ENCODE data around the gene RNU5B-1. TPM values are rescaled to one million over a fixed set of nuclear protein-coding genes. Genes with fewer than 3 reads are reported as not detected.
A peak's percentile ranks its signal among the peaks of the same experiment; 100 is the strongest.

The RNU5B-1 gene
- total and polyA plus RNA-seq, 10 donors, result 24.2 to 62.3 (median 32.6) TPM; not detected in 6

GRCh38 chr15:65335278-65336055 is 31.0 kb downstream of the RNU5B-1 start:
- peak; percentile 35 for DNase-seq
- intact Hi-C loops (cut with DNase I; ENCODE audit: low total_unique reads), result no loop called here

GRCh38 chr15:65336493-65337435 is 32.3 kb downstream of the RNU5B-1 start:
- H3K36me3 ChIP-seq, result no peaks in the 10 kb centered on the region
- TF ChIP-seq CTCF (IDR thresholded peaks at IDR 0.05 in 8 of 11, conservative IDR thresholded peaks at IDR 0.05 in 3 of 11) (no peak), POLR2A (IDR thresholded peaks at IDR 0.05) (no peak)
- H3K4me3 ChIP-seq, result no peak overlapping the region
- no peaks in the 10 kb centered on the region for H3K9me3 ChIP-seq
- H3K4me1 ChIP-seq, result peaks cover 0 to 9% (median 2%) of the 10 kb centered on the region in 6 donors
- DNase-seq, result peak; percentile 63
- peaks cover 0 to 64% (median 0%) of the 10 kb centered on the region in 7 donors for H3K27me3 ChIP-seq (replicated peaks in 1 of 7)
- WGBS, 5 donors, result 58 to 75% (median 69%) methylated on average over 18 to 21 of the region's 21 CpGs
- intact Hi-C loops (cut with DNase I; ENCODE audit: low total_unique reads), result no loop called here
- no peak overlapping the region for H3K27ac ChIP-seq

More at GRCh38 chr15:65335278-65336055, 31.0 kb downstream of the RNU5B-1 start:
- WGBS, 5 donors, result 88 to 94% (median 89%) methylated on average over 16 to 19 of the region's 19 CpGs
- Histone ChIP-seq H3K36me3 (no peaks in the 10 kb centered on the region), H3K27me3 (replicated peaks in 1 of 7) (peaks cover 0 to 55% (median 0%) of the 10 kb centered on the region in 7 donors), H3K4me1 (peaks cover 0 to 9% (median 2%) of the 10 kb centered on the region in 6 donors), H3K4me3 (no peak overlapping the region), H3K27ac (no peak overlapping the region), H3K9me3 (no peaks in the 10 kb centered on the region)
- TF ChIP-seq POLR2AphosphoS5 (IDR thresholded peaks at IDR 0.05) (no peak), POLR2A (IDR thresholded peaks at IDR 0.05) (no peak), CTCF (IDR thresholded peaks at IDR 0.05 in 8 of 11, conservative IDR thresholded peaks at IDR 0.05 in 3 of 11) (no peak)

- intact Hi-C loops (cut with DNase I; ENCODE audit: low total_unique reads), result no loop called here
- H3K9me3 ChIP-seq, result no peaks in the 10 kb centered on the region
- 77 to 90% (median 81%) methylated on average over 3 to 6 of the region's 6 CpGs for WGBS, 5 donors
- peaks cover 0 to 9% (median 2%) of the 10 kb centered on the region in 6 donors for H3K4me1 ChIP-seq
- peak; percentile 59 for DNase-seq
- no peak overlapping the region for H3K4me3 ChIP-seq
- no peak overlapping the region for H3K27ac ChIP-seq
- H3K27me3 ChIP-seq (replicated peaks in 1 of 7), result peaks cover 0 to 64% (median 0%) of the 10 kb centered on the region in 7 donors
- H3K36me3 ChIP-seq, result no peaks in the 10 kb centered on the region
- TF ChIP-seq CTCF (IDR thresholded peaks at IDR 0.05 in 8 of 11, conservative IDR thresholded peaks at IDR 0.05 in 3 of 11), result no peak
- TF ChIP-seq POLR2AphosphoS5 (IDR thresholded peaks at IDR 0.05), result no peak
- no peak for TF ChIP-seq POLR2A (IDR thresholded peaks at IDR 0.05)
Measured at GRCh38 chr15:65337436-65338070, 33.1 kb downstream of the RNU5B-1 start.

All from spleen (tissue), 11 donors.